Body of pancreas (tissue), 4 donors: ENCODE results near the gene GPR176.

Experiments used
- POLR2A ChIP-seq, 3 donors: fragments of 450-650 bp; IDR thresholded peaks; one replicate each; pipeline ENCODE4 v1.6.1; 2016; ENCODE audit warnings: antibody characterized with exemption in 3 of 3, mild to moderate bottlenecking in 2 of 3
- TF ChIP-seq, protein P1 (sequence below), 7 experiments: fragments of 450-650 bp in 4 of 7; fragments of 200-600 bp in 3 of 7; sonication (generic) in 3 of 7; IDR thresholded peaks; one replicate each; pipeline ENCODE4 v1.5.1; 2016 to 2019; ENCODE audit warnings: antibody characterized with exemption in 7 of 7

DNA sequence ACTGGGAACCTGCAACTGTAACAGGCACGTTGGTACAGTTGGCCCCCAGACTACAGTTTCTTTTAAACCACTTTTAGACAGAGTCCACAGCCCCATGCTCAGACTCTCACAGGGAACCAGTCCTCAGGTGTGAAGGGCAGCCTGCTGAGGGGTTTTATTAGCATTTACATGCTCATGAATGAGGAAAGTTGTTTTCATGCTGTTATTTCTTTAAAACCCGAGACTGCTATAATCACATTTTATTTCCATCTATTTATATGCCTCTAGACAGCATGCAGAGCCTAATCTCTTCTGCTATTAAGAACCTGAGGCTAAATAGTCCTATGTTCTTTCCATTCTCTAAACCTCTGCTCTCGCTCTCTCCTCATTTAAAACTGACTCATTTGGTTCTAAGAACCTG lies 111.2 kb downstream of the GPR176 start:
- no peak for TF ChIP-seq POLR2A (IDR thresholded peaks at IDR 0.05)
- TF ChIP-seq, protein P1, sequence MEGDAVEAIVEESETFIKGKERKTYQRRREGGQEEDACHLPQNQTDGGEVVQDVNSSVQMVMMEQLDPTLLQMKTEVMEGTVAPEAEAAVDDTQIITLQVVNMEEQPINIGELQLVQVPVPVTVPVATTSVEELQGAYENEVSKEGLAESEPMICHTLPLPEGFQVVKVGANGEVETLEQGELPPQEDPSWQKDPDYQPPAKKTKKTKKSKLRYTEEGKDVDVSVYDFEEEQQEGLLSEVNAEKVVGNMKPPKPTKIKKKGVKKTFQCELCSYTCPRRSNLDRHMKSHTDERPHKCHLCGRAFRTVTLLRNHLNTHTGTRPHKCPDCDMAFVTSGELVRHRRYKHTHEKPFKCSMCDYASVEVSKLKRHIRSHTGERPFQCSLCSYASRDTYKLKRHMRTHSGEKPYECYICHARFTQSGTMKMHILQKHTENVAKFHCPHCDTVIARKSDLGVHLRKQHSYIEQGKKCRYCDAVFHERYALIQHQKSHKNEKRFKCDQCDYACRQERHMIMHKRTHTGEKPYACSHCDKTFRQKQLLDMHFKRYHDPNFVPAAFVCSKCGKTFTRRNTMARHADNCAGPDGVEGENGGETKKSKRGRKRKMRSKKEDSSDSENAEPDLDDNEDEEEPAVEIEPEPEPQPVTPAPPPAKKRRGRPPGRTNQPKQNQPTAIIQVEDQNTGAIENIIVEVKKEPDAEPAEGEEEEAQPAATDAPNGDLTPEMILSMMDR (IDR thresholded peaks at IDR 0.05), result no peak
